Keratinocyte (primary cell): ENCODE data around the gene MYBBP1A. TPM values are rescaled to one million over a fixed set of nuclear protein-coding genes. Genes with fewer than 3 reads are reported as not detected.

ENCODE experiments used
- DNase-seq: peaks from one replicate; pipeline ENCODE4 v3.0.0-alpha.2; 2011; ENCODE audit warnings: low read depth, missing footprints, low spot score
- FAIRE-seq: peaks from 2 replicates; lab custom pipeline; 2011; peaks lifted over from hg19 to GRCh38; lab: Jason Lieb, UNC
- H2AFZ ChIP-seq: 2 replicates; pipeline ENCODE4 v1.6.0; 2012; ENCODE audit warnings: low read length, control low read depth, inconsistent platforms; ENCODE audit not compliant: control insufficient read depth
- H3K27ac ChIP-seq: 2 replicates; pipeline ENCODE4 v1.5.1; 2011; ENCODE audit warnings: low read length; ENCODE audit not compliant: control insufficient read depth, insufficient read depth
- H3K27me3 ChIP-seq: 3 replicates; pipeline ENCODE4 v1.6.0; 2011; ENCODE audit warnings: low read length; ENCODE audit not compliant: control insufficient read depth, insufficient read depth; ENCODE audit errors: extremely low read depth
- H3K36me3 ChIP-seq, 2 experiments: 2 replicates in 1 of 2; 3 replicates in 1 of 2; pipeline ENCODE4 v1.5.1; 2011; ENCODE audit warnings: low read length in 2 of 2, mild to moderate bottlenecking in 1 of 2; ENCODE audit not compliant: control insufficient read depth in 2 of 2, insufficient read depth in 2 of 2; ENCODE audit errors: extremely low read depth in 1 of 2
- H3K4me1 ChIP-seq: 3 replicates; pipeline ENCODE4 v1.5.1; 2011; ENCODE audit warnings: low read length; ENCODE audit not compliant: control insufficient read depth, insufficient read depth; ENCODE audit errors: extremely low read depth
- H3K4me2 ChIP-seq: 3 replicates; pipeline ENCODE4 v1.6.0; 2011; ENCODE audit warnings: low read depth, low read length; ENCODE audit not compliant: control insufficient read depth, insufficient read depth; ENCODE audit errors: extremely low read depth
- H3K4me3 ChIP-seq, 3 experiments: fragments of 200-600 bp in 1 of 3; sonication (generic) in 1 of 3; 2 replicates in 2 of 3; 3 replicates in 1 of 3; pipeline ENCODE4 v1.5.1; 2011 to 2016; ENCODE audit warnings: low read length in 3 of 3, mild to moderate bottlenecking in 3 of 3, control low read depth in 2 of 3, inconsistent platforms in 1 of 3, low read depth in 1 of 3, mixed read lengths in 1 of 3, mixed run types in 1 of 3, moderate library complexity in 1 of 3; ENCODE audit not compliant: control insufficient read depth in 2 of 3, insufficient read depth in 2 of 3; ENCODE audit errors: extremely low read depth in 1 of 3
- H3K79me2 ChIP-seq: 2 replicates; pipeline ENCODE4 v1.6.0; 2012; ENCODE audit warnings: low read length; ENCODE audit not compliant: control insufficient read depth, insufficient read depth
- H3K9ac ChIP-seq: 3 replicates; pipeline ENCODE4 v1.6.0; 2011; ENCODE audit warnings: low read length; ENCODE audit not compliant: control insufficient read depth, insufficient read depth; ENCODE audit errors: extremely low read depth
- H3K9me1 ChIP-seq: 3 replicates; pipeline ENCODE4 v1.6.0; 2011; ENCODE audit warnings: low read length; ENCODE audit not compliant: control insufficient read depth, insufficient read depth; ENCODE audit errors: extremely low read depth
- H3K9me3 ChIP-seq: 2 replicates; pipeline ENCODE4 v1.5.1; 2012; ENCODE audit warnings: low read depth, low read length; ENCODE audit not compliant: control insufficient read depth
- H4K20me1 ChIP-seq: 3 replicates; pipeline ENCODE4 v1.6.0; 2011; ENCODE audit warnings: low read length; ENCODE audit not compliant: control insufficient read depth, insufficient read depth; ENCODE audit errors: extremely low read depth
- CTCF ChIP-seq, 3 experiments: IDR thresholded peaks in 1 of 3; conservative IDR thresholded peaks in 1 of 3; optimal IDR thresholded peaks in 1 of 3; 2 replicates in 2 of 3; 3 replicates in 1 of 3; pipeline versions ENCODE3 to v1.5.1; 2011; ENCODE audit warnings: low read length in 3 of 3, mild to moderate bottlenecking in 3 of 3, moderate library complexity in 2 of 3, control low read depth in 1 of 3, inconsistent platforms in 1 of 3; ENCODE audit not compliant: insufficient read depth in 2 of 3; ENCODE audit errors: extremely low read depth in 1 of 3
- EZH2 ChIP-seq: IDR thresholded peaks from one replicate; pipeline ENCODE4 v1.6.1; 2012; ENCODE audit warnings: inconsistent platforms, mild to moderate bottlenecking, low read length, moderate library complexity
- dilution Hi-C: fragments of 300-500 bp; cut with MboI; formaldehyde crosslinking; loops from one replicate; pipeline ENCODE4 v1.7.0; 2020; ENCODE audit warnings: low sequenced_read_pairs; ENCODE audit not compliant: extremely low pct_ligation_motif_present
- polyA plus RNA-seq, 5 experiments: library from polyadenylated mRNA; depleted of rRNA in 3 of 5; stranded (reverse) in 3 of 5; stranded (forward) in 1 of 5; unstranded in 1 of 5; fragments of >200 nt; gene quantifications; 1 replicate in 1 of 5; 2 replicates in 3 of 5; 3 replicates in 1 of 5; pipeline versions ENCODE4 v1.2.1 to v1.2.3, GENCODE V29; 2011 to 2012; ENCODE audit warnings: missing spikeins in 2 of 5, low read depth in 1 of 5, low replicate concordance in 1 of 5

The MYBBP1A gene
- polyA plus RNA-seq, 1 donor (not counting 4 experiments of a cell fraction or from before 2014, with no cell fraction given): 20.5 TPM

GRCh38 chr17:4557626-4558346, 2.6 kb upstream of the MYBBP1A start:
- no peak overlapping the region for H3K27ac ChIP-seq
- no peaks in the 10 kb centered on the region for H3K9me1 ChIP-seq
- H3K4me1 ChIP-seq: peaks cover 24% of the 10 kb centered on the region
- H3K27me3 ChIP-seq: no peaks in the 10 kb centered on the region
- TF ChIP-seq CTCF (optimal IDR thresholded peaks at IDR 0.05 in 1 of 3, IDR thresholded peaks at IDR 0.05 in 1 of 3, conservative IDR thresholded peaks at IDR 0.05 in 1 of 3; ENCODE audit: extremely low read depth in 1 of 3, insufficient read depth in 2 of 3, low read length in 3 of 3) (no peak), EZH2 (no peak)
- no peak overlapping the region for H3K9ac ChIP-seq
- FAIRE-seq: no peak
- H3K36me3 ChIP-seq: peaks cover 3 to 13% of the 10 kb centered on the region in 2 experiments
- dilution Hi-C loops: no loop called here
- H3K4me2 ChIP-seq: no peak overlapping the region
- H3K9me3 ChIP-seq: no peaks in the 10 kb centered on the region
- no peak for DNase-seq
- peaks cover 22% of the 10 kb centered on the region for H3K79me2 ChIP-seq
- no peak overlapping the region for H2AFZ ChIP-seq
- H4K20me1 ChIP-seq: no peaks in the 10 kb centered on the region
- H3K4me3 ChIP-seq: no peak overlapping the region

DNA sequence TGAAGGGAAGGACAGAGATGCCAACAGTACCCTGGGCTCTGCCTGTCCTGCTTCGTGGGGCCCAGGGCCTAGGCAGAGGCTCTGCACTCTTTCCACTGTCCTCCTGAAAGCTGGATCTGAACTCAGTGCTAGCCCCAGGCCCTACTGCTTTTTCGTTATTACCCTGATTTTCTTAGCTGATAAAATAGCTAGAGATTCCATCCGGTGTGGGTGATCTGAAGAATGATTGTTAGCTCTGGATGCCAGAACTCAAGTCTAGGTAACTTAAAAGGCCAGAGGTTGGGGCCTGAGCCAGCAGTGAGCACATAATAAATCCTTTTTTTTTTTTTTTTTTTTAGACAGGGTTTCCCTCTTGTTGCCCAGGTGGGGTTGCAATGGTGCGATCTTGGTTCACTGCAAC, 1.8 kb upstream of the MYBBP1A start:
- H3K9me3 ChIP-seq: no peaks in the 10 kb centered on the region
- no peak overlapping the region for H3K4me3 ChIP-seq
- no peak overlapping the region for H3K27ac ChIP-seq
- H3K36me3 ChIP-seq: peaks cover 9 to 20% of the 10 kb centered on the region in 2 experiments
- H3K79me2 ChIP-seq: peaks cover 27% of the 10 kb centered on the region
- DNase-seq: no peak
- no peak overlapping the region for H3K9ac ChIP-seq
- no peaks in the 10 kb centered on the region for H3K27me3 ChIP-seq
- H2AFZ ChIP-seq: no peak overlapping the region
- H3K4me2 ChIP-seq: no peak overlapping the region
- dilution Hi-C loops: no loop called here
- no peaks in the 10 kb centered on the region for H4K20me1 ChIP-seq
- FAIRE-seq: no peak
- TF ChIP-seq EZH2 (no peak), CTCF (optimal IDR thresholded peaks at IDR 0.05 in 1 of 3, IDR thresholded peaks at IDR 0.05 in 1 of 3, conservative IDR thresholded peaks at IDR 0.05 in 1 of 3; ENCODE audit: extremely low read depth in 1 of 3, insufficient read depth in 2 of 3, low read length in 3 of 3) (no peak)
- peaks cover 18% of the 10 kb centered on the region for H3K4me1 ChIP-seq
- H3K9me1 ChIP-seq: no peaks in the 10 kb centered on the region
